KMS-11 (cell line): Measurements from ENCODE around the gene CORO2B.

Experiments
- H2AFZ ChIP-seq: fragments of 200-600 bp; sonication (generic); 2 replicates; pipeline ENCODE4 v1.6.1; 2016; ENCODE audit warnings: antibody characterized with exemption, mixed run types, low read depth
- H3K27ac ChIP-seq: fragments of 200-600 bp; sonication (generic); 2 replicates; pipeline ENCODE4 v1.6.1; 2016; ENCODE audit warnings: mild to moderate bottlenecking, mixed run types
- H3K27me3 ChIP-seq: fragments of 200-600 bp; sonication (generic); 2 replicates; pipeline ENCODE4 v1.6.1; 2017; ENCODE audit warnings: mild to moderate bottlenecking, low read depth, mixed run types, moderate library complexity; ENCODE audit not compliant: insufficient read depth
- H3K36me3 ChIP-seq: fragments of 200-600 bp; sonication (generic); 2 replicates; pipeline ENCODE4 v1.6.1; 2017; ENCODE audit warnings: mild to moderate bottlenecking, mixed run types; ENCODE audit not compliant: insufficient read depth
- H3K4me1 ChIP-seq: fragments of 200-600 bp; sonication (generic); 2 replicates; pipeline ENCODE4 v1.6.1; 2016; ENCODE audit warnings: mild to moderate bottlenecking, low read depth, mixed run types; ENCODE audit not compliant: poor library complexity, severe bottlenecking
- H3K4me2 ChIP-seq: fragments of 200-600 bp; sonication (generic); 2 replicates; pipeline ENCODE4 v1.7.0; 2016; ENCODE audit warnings: mild to moderate bottlenecking, mixed run types
- H3K4me3 ChIP-seq: fragments of 200-600 bp; sonication (generic); IDR thresholded peaks from 2 replicates; pipeline ENCODE4 v1.6.1; 2017; ENCODE audit warnings: low read depth, low read length, mixed read lengths; ENCODE audit not compliant: insufficient read depth
- H3K79me2 ChIP-seq: fragments of 200-600 bp; sonication (generic); 2 replicates; pipeline ENCODE4 v1.6.1; 2016; ENCODE audit warnings: low read depth, mixed run types; ENCODE audit not compliant: insufficient read depth
- H3K9ac ChIP-seq: fragments of 200-600 bp; sonication (generic); 2 replicates; pipeline ENCODE4 v1.6.1; 2016; ENCODE audit warnings: mild to moderate bottlenecking, mixed run types
- H4K20me1 ChIP-seq: fragments of 200-600 bp; sonication (generic); 2 replicates; pipeline ENCODE4 v1.6.1; 2016; ENCODE audit warnings: mild to moderate bottlenecking, mixed run types; ENCODE audit not compliant: insufficient read depth
- TF ChIP-seq, protein P1 (sequence below): fragments of 200-600 bp; sonication (generic); conservative IDR thresholded peaks from 2 replicates; pipeline ENCODE4 v1.6.1; 2017; ENCODE audit warnings: low read depth, mild to moderate bottlenecking, antibody characterized with exemption, low read length, moderate library complexity, mixed read lengths

Gene CORO2B

DNA sequence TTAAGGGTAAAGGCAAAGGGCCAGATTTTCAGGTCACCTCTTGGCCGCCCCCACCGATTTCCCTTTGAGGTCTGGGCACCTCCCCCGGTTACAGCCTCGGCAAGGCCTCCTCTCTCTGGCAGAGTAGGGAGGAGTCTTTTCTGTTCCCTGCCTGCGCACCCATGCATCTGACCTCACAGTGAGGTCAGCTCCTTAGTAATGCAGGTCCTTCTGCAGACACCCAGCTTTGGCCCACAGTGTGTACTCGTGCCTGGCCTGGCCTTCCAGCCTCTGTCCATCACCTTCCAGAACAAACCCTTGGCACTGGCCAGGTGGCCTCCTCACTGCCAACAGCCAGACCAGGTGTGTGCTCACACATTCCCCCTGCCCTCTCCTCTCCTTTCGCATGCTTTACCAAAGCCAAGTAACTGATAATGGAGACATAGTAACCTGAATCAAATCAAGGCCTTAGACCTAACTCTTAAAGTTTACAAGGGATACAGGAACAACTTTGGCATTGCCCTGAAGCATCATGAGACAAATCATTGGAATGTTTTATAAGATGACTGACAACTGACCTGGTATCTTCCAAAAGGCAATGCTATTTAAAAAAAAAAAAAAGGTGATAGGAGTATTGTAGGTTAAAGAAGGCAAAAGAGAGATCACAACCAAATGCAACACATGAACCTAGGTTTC, 61.3 kb downstream of the CORO2B start:
- H3K9ac ChIP-seq, result no peak overlapping the region
- no peak overlapping the region for H2AFZ ChIP-seq
- H3K36me3 ChIP-seq, result no peaks in the 10 kb centered on the region
- no peaks in the 10 kb centered on the region for H3K4me1 ChIP-seq
- no peaks in the 10 kb centered on the region for H3K27me3 ChIP-seq
- no peak overlapping the region for H3K4me3 ChIP-seq
- TF ChIP-seq, protein P1, sequence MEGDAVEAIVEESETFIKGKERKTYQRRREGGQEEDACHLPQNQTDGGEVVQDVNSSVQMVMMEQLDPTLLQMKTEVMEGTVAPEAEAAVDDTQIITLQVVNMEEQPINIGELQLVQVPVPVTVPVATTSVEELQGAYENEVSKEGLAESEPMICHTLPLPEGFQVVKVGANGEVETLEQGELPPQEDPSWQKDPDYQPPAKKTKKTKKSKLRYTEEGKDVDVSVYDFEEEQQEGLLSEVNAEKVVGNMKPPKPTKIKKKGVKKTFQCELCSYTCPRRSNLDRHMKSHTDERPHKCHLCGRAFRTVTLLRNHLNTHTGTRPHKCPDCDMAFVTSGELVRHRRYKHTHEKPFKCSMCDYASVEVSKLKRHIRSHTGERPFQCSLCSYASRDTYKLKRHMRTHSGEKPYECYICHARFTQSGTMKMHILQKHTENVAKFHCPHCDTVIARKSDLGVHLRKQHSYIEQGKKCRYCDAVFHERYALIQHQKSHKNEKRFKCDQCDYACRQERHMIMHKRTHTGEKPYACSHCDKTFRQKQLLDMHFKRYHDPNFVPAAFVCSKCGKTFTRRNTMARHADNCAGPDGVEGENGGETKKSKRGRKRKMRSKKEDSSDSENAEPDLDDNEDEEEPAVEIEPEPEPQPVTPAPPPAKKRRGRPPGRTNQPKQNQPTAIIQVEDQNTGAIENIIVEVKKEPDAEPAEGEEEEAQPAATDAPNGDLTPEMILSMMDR, result no peak
- H3K4me2 ChIP-seq, result no peak overlapping the region
- no peaks in the 10 kb centered on the region for H3K79me2 ChIP-seq
- no peaks in the 10 kb centered on the region for H4K20me1 ChIP-seq
- H3K27ac ChIP-seq, result no peak overlapping the region

- Histone ChIP-seq H4K20me1 (no peaks in the 10 kb centered on the region), H3K27me3 (no peaks in the 10 kb centered on the region), H2AFZ (no peak overlapping the region), H3K4me1 (no peaks in the 10 kb centered on the region), H3K36me3 (no peaks in the 10 kb centered on the region), H3K4me2 (no peak overlapping the region), H3K79me2 (no peaks in the 10 kb centered on the region), H3K27ac (no peak overlapping the region), H3K9ac (no peak overlapping the region), H3K4me3 (no peak overlapping the region)
- TF ChIP-seq, protein P1, result no peak
Measured at GRCh38 chr15:68640791-68641331, 62.1 kb downstream of the CORO2B start.

DNA sequence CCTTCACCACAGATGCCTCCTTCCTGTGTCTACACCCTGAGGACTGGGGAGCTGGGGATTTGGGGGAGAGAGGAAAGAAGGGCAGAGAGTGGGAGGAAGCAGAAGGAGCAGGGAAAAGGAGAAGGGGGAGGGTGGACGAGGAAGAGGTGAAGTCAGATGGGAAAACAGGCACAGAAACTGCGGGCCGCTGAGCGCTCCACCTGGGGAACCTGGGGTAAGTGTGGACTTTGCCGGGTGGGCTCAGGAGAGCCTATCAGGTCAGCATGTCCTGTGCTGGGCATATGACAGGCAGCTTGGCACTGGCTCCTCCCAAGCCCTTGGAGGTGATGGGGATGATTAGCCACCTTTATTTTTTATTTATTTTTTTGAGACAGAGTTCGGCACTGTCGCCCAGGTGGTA, 62.6 kb downstream of the CORO2B start:
- Histone ChIP-seq H3K4me3 (no peak overlapping the region), H3K79me2 (no peaks in the 10 kb centered on the region), H4K20me1 (no peaks in the 10 kb centered on the region), H3K27ac (no peak overlapping the region), H3K27me3 (no peaks in the 10 kb centered on the region), H2AFZ (no peak overlapping the region), H3K9ac (no peak overlapping the region), H3K36me3 (no peaks in the 10 kb centered on the region), H3K4me1 (no peaks in the 10 kb centered on the region), H3K4me2 (no peak overlapping the region)
- TF ChIP-seq, protein P1, result no peak

GRCh38 chr15:68642491-68642845, 63.7 kb downstream of the CORO2B start:
- no peak overlapping the region for H3K4me3 ChIP-seq
- H3K27me3 ChIP-seq, result no peaks in the 10 kb centered on the region
- H3K4me2 ChIP-seq, result no peak overlapping the region
- no peaks in the 10 kb centered on the region for H4K20me1 ChIP-seq
- H3K79me2 ChIP-seq, result no peaks in the 10 kb centered on the region
- TF ChIP-seq, protein P1, result no peak
- no peak overlapping the region for H3K9ac ChIP-seq
- H2AFZ ChIP-seq, result no peak overlapping the region
- no peak overlapping the region for H3K27ac ChIP-seq
- H3K4me1 ChIP-seq, result no peaks in the 10 kb centered on the region
- no peaks in the 10 kb centered on the region for H3K36me3 ChIP-seq
